Cerebellar cortex (tissue), 1 donor: ENCODE data around the gene PGAP3.

Experiments used
- DNase-seq: peaks from one replicate; pipeline ENCODE4 v3.0.0-alpha.2; 2015; ENCODE audit warnings: low spot score

Gene PGAP3

DNA sequence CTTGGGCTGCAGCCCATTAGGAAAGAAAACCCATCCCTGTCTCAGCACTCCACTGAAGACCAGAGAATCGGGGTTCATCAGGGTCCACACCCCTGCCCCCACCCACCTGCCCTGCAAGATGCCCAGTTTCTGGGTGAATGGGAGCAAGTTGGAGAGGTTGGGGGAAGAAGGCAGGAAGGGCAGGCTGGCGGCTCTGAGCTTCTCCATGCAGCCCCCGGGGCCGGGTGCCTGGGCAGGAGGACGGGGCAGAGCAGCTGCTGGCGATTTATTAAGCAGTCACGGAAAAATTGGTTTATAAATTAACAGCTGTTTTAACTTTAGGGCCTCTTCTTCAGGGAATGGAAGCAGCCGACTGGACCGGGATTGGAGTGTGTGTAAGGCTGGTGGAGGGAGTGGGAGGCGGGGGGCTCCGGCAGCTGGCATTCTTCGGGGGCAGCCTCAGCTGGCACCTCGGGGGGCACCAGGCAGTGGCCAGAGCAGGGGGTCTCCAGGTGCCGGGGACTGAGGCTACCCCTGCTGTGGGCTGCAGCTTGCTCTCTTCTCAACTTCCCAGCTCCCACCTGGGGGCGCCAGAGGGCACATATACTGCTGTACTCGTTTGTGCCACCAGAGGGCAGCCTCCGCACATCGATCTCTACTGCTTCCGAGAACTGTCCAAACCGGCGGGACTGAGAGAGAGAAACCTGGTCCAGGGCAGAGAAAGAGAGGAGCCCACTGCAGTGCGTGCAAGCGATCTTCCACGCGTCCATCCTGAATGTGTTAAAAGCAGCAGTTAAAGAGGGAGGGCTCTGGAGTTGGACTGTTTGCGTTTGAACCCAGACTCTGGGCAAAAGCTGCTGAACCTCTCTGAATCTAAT, 66.1 kb downstream of the PGAP3 start:
- peak; percentile 91 for DNase-seq
